Stimulated activated CD8-positive, alpha-beta memory T cell treated with anti-CD3 and anti-CD28 coated beads, Interleukin-4, amount 100 ng/mL, for 48 hours (primary cell): ENCODE data around the gene COX8C.
"Not testable (repeated sequence)": the region's sequence is repeated elsewhere in the genome, so short reads cannot be mapped to it uniquely, and the experiment has no call there.

Source experiments
- DNase-seq: peaks from one replicate; pipeline ENCODE4 v3.0.0-alpha.2; 2020

Gene COX8C

DNA sequence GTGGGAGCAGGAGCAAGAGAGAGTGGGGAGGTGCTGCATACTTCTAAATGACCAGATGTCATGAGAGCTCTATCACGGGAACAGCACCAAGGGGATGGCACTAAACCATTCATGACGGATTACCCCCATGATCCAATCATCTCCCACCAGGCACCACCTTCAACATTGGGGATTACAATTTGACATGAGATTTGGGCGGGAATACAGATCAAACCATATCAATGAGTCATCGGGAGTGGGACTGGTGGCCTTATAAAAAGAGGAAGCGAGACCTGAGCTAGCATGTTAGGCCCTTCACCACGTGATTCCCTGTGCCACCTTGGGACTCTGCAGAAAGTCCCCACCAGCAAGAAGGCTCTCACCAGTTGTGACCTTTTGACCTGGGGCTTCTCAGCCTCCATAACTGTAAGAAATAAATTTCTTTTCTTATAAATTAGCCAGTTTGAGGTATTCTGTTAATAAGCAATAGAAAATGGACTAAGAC, 28.7 kb downstream of the COX8C start:
- no peak for DNase-seq

DNA sequence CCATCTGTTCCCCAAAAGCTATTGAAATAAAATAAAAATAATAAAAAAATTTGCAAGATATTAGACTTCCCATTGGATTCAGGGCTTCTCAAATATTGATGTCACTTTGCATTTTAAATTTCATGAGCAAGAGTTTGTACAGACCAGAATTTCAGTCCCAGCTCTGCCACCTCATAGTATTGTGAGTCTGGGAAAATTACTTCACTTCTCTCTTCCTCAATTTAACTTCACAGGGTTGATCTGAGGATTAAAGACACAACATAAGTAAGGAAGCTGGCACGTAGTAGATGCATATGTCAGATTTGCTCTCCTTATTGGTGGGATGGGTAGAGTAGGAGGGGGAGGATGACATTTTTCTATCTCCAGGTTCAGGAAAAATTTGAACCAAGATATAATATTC, 32.8 kb downstream of the COX8C start:
- DNase-seq: no peak

DNA sequence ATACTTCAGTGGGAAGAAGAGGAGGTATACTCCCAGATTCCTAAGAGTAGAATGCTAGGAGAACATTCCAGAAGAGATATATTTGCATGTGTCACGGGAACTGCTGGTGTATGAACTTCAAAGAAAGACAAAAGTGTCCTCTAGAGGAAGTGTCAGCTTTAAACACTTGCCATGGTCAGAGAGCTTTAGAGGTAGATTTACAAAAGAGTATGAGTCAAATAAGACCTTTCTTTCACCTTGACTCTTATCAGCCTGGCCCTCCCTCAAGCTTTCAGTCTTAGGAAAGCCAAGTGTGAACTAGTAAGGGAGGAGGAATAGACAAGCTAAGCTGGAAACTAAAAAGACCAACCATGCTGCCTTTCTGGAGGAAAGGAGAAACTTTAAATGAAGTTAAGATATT, 34.7 kb downstream of the COX8C start:
- DNase-seq: no peak

DNA sequence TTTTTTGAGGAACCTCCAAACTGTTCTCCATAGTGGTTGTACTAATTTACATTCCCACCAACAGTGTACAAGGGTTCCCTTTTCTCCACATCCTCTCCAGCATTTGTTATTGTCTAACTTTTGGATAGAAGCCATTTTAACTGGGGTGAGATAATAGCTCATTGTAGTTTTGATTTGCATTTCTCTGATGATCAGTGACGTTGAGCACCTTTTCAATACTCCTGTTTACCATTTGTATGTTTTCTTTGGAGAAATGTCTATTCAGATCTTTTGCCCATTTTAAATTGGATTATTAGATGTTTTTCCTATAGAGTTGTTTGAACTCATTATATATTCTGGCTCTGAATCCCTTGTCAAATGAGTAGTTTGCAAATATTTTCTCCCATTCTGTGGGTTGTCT, 37.3 kb downstream of the COX8C start:
- not testable (repeated sequence) for DNase-seq

DNA sequence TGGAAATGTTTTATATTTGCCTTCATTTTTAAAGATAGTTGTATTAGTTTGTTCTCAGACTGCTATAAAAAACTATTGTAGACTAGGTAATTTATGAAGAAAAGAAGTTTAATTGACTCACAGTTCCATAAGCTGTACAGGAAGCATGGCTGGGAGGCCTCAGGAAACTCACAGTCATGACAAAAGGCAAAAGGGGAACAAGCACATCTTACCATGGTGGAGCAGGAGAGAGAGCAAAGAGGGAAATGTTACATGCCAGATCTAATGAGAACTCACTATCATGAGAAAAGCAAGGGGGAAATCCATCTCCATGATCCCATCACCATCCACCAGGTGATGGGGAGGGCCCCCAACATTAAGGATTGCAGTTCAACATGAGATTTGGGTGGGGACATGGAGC, 48.2 kb downstream of the COX8C start:
- no peak for DNase-seq

DNA sequence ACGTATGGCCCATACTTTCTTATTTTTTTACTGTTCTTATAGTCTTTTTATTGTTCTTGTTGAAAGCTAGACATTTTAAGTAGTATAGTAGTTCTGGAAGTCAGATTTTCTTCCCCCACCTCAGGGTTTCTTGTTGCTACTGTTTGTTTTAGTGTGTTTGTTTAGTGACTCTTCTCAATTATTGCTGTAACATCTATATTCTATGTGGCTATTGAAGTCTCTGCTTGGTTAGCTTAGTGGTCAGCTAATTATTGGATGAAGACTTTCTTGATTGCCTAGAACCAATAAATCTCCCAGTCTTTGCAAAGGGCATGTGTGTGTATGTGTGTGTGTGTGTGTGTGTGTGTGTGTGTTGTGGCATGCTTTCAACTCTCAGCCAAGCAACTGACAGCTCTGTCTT, 49.5 kb downstream of the COX8C start:
- no peak for DNase-seq
